GM12873 (cell line): Measurements from ENCODE around the gene INPP4B.
A peak's percentile ranks its signal among the peaks of the same experiment; 100 is the strongest.

Source experiments
- TF ChIP-seq, protein P1 (sequence below): IDR thresholded peaks from 2 replicates; pipeline ENCODE4 v1.5.1; 2012; ENCODE audit warnings: low read depth, mild to moderate bottlenecking, moderate library complexity, low read length, control low read depth; ENCODE audit not compliant: insufficient read depth; ENCODE audit errors: missing control alignments

Gene INPP4B

DNA sequence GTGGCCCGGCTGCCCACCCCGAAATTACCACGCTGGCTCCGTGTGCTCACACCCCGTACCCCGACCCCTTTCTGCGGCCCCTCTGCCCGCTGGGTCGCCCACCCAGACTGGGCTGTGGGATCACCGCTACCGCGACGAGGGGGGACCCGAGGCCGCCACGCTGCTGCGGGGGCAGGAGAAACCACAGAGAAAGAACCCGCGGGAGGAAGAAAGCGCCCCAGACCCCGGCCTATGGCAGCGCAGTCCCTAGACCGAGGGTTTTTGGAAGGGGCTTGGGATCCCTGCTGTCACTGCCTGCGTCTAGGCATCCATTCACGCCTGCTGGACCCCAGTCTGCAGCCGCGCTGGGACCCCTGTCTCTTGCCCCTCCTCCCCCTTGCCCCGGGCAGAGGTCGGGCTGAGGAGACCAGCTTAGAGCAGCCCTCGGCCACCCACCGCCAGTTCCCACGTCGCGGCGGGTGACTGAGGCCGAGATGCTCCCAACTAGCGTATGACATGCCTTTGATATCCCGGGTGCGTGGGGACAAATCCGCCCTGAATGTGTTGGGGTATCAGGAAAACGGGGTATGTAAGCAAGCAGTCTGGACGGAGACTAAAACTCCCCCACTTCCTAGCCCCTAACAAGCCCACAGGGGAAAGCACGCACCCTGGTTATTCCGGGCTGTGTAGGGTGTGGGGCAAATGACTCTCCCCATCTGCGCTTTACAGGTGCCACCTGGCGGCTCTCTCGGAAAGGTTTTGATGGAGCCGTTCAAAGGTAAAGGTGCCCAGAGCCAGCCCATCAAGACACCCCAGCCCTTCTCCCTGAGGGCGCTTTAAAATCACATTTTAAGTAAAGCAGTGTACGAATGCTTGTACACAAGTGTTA is 862 bp upstream of the INPP4B start:
- TF ChIP-seq, protein P1, sequence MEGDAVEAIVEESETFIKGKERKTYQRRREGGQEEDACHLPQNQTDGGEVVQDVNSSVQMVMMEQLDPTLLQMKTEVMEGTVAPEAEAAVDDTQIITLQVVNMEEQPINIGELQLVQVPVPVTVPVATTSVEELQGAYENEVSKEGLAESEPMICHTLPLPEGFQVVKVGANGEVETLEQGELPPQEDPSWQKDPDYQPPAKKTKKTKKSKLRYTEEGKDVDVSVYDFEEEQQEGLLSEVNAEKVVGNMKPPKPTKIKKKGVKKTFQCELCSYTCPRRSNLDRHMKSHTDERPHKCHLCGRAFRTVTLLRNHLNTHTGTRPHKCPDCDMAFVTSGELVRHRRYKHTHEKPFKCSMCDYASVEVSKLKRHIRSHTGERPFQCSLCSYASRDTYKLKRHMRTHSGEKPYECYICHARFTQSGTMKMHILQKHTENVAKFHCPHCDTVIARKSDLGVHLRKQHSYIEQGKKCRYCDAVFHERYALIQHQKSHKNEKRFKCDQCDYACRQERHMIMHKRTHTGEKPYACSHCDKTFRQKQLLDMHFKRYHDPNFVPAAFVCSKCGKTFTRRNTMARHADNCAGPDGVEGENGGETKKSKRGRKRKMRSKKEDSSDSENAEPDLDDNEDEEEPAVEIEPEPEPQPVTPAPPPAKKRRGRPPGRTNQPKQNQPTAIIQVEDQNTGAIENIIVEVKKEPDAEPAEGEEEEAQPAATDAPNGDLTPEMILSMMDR: peak; percentile 53

DNA sequence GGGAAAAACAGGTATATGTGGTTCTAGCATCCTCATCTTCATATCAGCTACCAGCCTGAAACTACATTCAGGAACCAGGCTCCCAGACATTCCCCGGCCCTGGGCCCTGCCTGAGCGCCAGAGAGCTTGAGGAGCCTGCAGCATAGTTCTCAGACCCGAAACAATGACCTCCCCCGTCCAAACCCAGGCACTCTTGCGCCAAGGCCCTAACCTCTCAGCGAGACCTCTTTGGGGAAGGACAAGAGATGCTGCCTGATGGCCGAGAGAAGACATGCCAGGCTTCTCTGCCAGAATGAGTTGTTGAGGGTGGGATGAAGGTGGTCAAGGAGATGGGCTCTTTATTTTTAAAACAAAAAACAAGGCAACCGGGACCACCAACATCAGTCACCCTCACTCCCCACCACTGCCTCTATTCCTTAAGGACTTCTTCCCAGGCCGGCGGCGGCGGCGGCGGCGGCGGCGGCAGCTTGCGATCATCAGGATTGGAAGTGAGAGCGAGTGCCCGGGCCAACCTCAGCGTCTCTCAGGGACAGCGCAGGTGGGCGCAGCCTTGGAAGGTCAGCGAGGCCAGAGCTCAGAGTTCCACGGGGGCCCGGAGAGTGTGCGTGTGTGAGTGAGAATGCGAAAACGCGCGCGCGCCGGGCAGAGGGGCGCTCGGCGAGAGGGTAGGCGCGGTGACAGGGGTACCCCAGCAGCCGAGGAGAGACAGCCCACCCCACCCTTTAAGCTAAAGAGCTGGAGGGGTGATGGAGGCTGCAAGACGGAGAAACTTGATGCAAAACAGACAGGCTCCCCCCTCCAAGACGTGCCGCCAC is 601 bp downstream of the INPP4B start:
- TF ChIP-seq, protein P1: no peak

DNA sequence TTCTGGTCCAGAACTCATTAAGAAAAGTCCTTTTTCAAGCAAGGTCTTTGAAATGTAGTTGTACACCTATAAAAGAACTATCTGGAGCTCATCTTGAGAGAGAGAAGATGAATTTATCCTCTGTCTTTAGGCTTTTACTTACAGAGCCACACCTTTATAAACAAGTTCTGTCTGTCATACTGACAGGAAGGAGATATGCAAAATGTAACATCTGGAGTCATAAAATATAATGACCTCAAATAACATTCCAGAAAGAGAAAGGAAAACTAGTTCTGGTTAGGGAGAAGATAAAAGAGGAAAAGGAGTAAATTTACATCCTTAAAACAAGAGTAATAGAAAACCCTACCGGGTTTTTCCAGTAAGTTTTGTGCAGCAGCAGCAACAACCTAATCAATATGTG is 1.3 kb downstream of the INPP4B start:
- TF ChIP-seq, protein P1: no peak

DNA sequence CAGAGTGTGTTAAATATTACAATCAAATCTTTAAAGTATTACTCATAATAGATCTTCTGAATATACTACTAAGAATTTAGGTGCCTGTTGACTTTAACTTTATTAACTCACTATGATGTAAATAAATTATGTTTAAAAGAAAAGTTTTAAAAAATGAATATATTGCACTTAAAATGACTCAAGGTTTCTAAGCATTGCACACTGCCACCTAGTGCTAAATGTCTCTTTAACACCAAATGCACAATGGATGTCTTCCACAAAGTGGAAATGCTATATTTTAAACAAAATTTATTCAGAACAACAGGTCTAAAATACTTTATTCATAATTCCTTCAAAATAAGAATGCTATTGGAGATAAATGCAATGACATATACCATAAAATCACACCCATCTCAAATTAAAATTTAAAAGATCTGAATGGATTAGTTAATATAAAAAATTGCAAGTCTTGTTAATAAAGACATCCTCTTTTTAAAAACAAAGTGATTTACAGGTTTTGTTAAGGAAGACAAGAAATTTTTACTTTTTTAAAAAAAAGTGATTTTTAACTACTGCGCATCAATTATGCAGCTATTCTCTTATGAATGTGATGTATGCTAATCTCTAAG is 5.5 kb downstream of the INPP4B start:
- TF ChIP-seq, protein P1: peak; percentile 39

DNA sequence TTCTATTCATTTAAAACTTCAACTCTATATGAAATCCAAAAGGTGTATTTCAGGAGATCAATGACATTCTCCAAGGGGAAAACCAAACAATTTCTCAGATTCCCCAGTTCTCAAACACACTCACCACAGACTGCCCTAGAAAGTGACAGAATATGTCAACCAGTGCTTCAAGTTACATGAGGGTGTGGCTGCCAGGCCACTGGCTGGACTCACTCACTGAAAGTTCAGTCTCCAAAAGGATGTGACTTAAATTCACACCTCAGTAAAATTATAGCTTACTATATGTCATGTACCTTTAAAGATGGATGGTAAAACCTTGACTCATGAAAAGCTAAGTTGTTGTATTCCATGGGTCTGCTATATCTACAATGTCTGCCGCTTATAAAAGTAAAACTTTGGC is 7.3 kb downstream of the INPP4B start:
- TF ChIP-seq, protein P1: no peak

DNA sequence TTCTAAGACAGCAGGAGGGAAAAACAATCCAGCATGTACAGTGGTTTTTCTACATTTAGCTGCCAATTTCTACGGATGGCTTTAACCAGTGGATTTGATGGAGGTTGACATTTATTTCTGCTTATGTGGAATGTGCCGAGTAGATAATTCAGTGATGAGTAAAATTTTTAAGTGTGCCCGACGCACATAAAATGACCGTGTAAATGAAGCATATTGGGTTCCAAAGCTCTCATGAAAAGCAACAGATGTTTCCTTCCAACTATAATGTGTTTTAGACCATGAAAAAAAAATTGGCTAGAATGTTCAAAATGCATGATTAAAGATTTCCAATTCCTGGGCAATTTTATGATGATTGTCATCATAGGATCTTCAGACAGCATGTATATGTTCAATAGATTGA is 14.1 kb downstream of the INPP4B start:
- TF ChIP-seq, protein P1: no peak

DNA sequence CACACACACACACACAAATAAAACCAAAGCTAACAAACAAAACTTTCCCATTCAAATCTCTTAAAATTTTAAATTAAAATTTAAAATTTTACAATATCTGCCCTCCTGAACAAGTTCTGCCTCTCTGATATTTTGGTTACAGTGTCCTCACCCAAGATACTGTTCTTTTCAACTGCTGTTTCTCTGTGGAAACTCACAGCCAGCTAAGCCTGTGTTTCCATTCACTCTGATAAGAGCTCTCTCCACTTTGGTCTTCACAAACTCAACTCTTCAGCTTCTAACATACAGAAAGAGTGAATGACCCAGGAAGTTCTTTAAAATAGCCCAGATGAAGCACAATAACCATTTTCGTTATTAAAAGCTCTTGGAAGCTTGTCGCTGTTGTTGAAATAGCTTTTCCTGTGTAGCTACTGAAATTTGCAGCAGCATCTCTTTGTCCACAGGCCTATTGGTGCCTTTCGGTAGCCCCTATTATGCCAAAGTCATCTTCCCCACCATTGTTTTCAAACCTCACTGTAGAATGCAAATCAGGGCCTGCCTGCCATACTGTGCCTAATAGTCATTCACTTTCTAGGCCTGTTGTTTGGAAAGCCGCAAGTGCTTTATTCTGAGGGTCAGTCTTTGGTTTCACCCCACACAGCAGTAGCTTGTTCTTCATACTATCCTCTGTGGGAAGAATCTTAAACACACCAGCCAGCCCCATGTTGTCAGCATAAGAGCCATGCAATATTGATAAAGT is 19.4 kb downstream of the INPP4B start:
- TF ChIP-seq, protein P1: no peak
